GM19324 (cell line): ENCODE measurements around the gene RYR3.

Source experiments
- ATAC-seq: cut with Tn5 transposase; IDR thresholded peaks from one replicate; pipeline ENCODE4 v1.9.1; 2021; ENCODE audit warnings: mild to moderate bottlenecking, moderate library complexity; ENCODE audit not compliant: unreplicated experiment, low FRiP score

Gene RYR3

GRCh38 chr15:33494306-33494705, 183.5 kb downstream of the RYR3 start:
- no peak for ATAC-seq

- ATAC-seq, result no peak
Measured at GRCh38 chr15:33500432-33501195, 189.8 kb downstream of the RYR3 start.

GRCh38 chr15:33503681-33504080, 192.9 kb downstream of the RYR3 start:
- ATAC-seq, result no peak

GRCh38 chr15:33506781-33507296, 196.1 kb downstream of the RYR3 start:
- ATAC-seq, result no peak

- ATAC-seq, result no peak
Measured at GRCh38 chr15:33508703-33509102, 197.9 kb downstream of the RYR3 start.

- ATAC-seq, result no peak
Measured at GRCh38 chr15:33515121-33515520, 204.4 kb downstream of the RYR3 start.

- no peak for ATAC-seq
Measured at GRCh38 chr15:33516563-33516962, 205.8 kb downstream of the RYR3 start.

GRCh38 chr15:33517944-33518343, 207.2 kb downstream of the RYR3 start:
- ATAC-seq, result no peak

GRCh38 chr15:33518421-33518820, 207.7 kb downstream of the RYR3 start:
- ATAC-seq, result no peak

GRCh38 chr15:33524274-33524673, 213.5 kb downstream of the RYR3 start:
- no peak for ATAC-seq

GRCh38 chr15:33526532-33526931, 215.8 kb downstream of the RYR3 start:
- ATAC-seq, result no peak

GRCh38 chr15:33533197-33533596, 222.4 kb downstream of the RYR3 start:
- no peak for ATAC-seq

- ATAC-seq, result no peak
Measured at GRCh38 chr15:33534642-33535041, 223.9 kb downstream of the RYR3 start.

- ATAC-seq, result no peak
Measured at GRCh38 chr15:33535135-33535534, 224.4 kb downstream of the RYR3 start.

- no peak for ATAC-seq
Measured at GRCh38 chr15:33539825-33540573, 229.2 kb downstream of the RYR3 start.

GRCh38 chr15:33543957-33544356, 233.2 kb downstream of the RYR3 start:
- ATAC-seq, result no peak

GRCh38 chr15:33545866-33546265, 235.1 kb downstream of the RYR3 start:
- no peak for ATAC-seq

GRCh38 chr15:33547876-33548275, 237.1 kb downstream of the RYR3 start:
- ATAC-seq, result no peak

- no peak for ATAC-seq
Measured at GRCh38 chr15:33551860-33552259, 241.1 kb downstream of the RYR3 start.

- ATAC-seq, result no peak
Measured at GRCh38 chr15:33553157-33553556, 242.4 kb downstream of the RYR3 start.

GRCh38 chr15:33559207-33559890, 248.6 kb downstream of the RYR3 start:
- no peak for ATAC-seq
